Mesodermal cell (in vitro differentiated cells): ENCODE measurements around the gene GNG7.
"Not testable (repeated sequence)": the region's sequence is repeated elsewhere in the genome, so short reads cannot be mapped to it uniquely, and the experiment has no call there.

Experiments used
- H3K27ac ChIP-seq: 2 replicates; pipeline ENCODE4 v1.7.0; 2013; ENCODE audit warnings: mild to moderate bottlenecking, low read depth, low read length, moderate library complexity; ENCODE audit not compliant: severe bottlenecking
- H3K36me3 ChIP-seq: 2 replicates; pipeline ENCODE4 v1.7.1; 2013; ENCODE audit warnings: mild to moderate bottlenecking, low read length, moderate library complexity; ENCODE audit not compliant: control insufficient read depth, insufficient read depth
- H3K4me1 ChIP-seq: one replicate; pipeline ENCODE4 v1.7.1; 2013; ENCODE audit warnings: mild to moderate bottlenecking, low read length; ENCODE audit not compliant: insufficient read depth, control insufficient read depth, poor library complexity, severe bottlenecking
- H3K4me3 ChIP-seq: 2 replicates; pipeline ENCODE4 v1.7.0; 2013; ENCODE audit warnings: low read length, control low read depth, mild to moderate bottlenecking; ENCODE audit not compliant: insufficient read depth, poor library complexity, severe bottlenecking; ENCODE audit errors: extremely low read depth
- H3K9me3 ChIP-seq: 2 replicates; pipeline ENCODE4 v1.7.1; 2013; ENCODE audit warnings: mild to moderate bottlenecking, low read length, moderate library complexity; ENCODE audit not compliant: control insufficient read depth
- WGBS, 2 experiments: methylation state at CpG; one replicate each; pipeline ENCODE4 v1.1.5; 2013; ENCODE audit warnings: missing lambda C conversion rate in 2 of 2; ENCODE audit not compliant: insufficient coverage in 2 of 2; 5-methylcytosine and 5-hydroxymethylcytosine counted together

Gene GNG7

GRCh38 chr19:2516727-2517126 lies 185.8 kb downstream of the GNG7 start:
- no peak overlapping the region for H3K27ac ChIP-seq
- 83 to 84% methylated on average over 14 to 16 of the region's 18 CpGs for WGBS, 2 experiments
- peaks cover 14% of the 10 kb centered on the region for H3K4me1 ChIP-seq
- no peaks in the 10 kb centered on the region for H3K9me3 ChIP-seq
- no peak overlapping the region for H3K4me3 ChIP-seq
- H3K36me3 ChIP-seq, result no peaks in the 10 kb centered on the region

GRCh38 chr19:2514981-2515518 lies 187.4 kb downstream of the GNG7 start:
- peaks cover 14% of the 10 kb centered on the region for H3K4me1 ChIP-seq
- no peaks in the 10 kb centered on the region for H3K9me3 ChIP-seq
- no peak overlapping the region for H3K27ac ChIP-seq
- no peaks in the 10 kb centered on the region for H3K36me3 ChIP-seq
- H3K4me3 ChIP-seq, result no peak overlapping the region
- 95 to 96% methylated on average over 15 to 16 of the region's 16 CpGs for WGBS, 2 experiments

GRCh38 chr19:2512523-2513431 lies 189.7 kb downstream of the GNG7 start:
- H3K4me1 ChIP-seq, result peaks cover 6% of the 10 kb centered on the region
- H3K36me3 ChIP-seq, result no peaks in the 10 kb centered on the region
- H3K27ac ChIP-seq, result no peak overlapping the region
- H3K4me3 ChIP-seq, result no peak overlapping the region
- no peaks in the 10 kb centered on the region for H3K9me3 ChIP-seq
- 91 to 93% methylated on average over 24 to 32 of the region's 41 CpGs for WGBS, 2 experiments

GRCh38 chr19:2511991-2512390 lies 190.5 kb downstream of the GNG7 start:
- 96 to 97% methylated on average over 16 to 17 of the region's 21 CpGs for WGBS, 2 experiments
- H3K36me3 ChIP-seq, result no peaks in the 10 kb centered on the region
- no peaks in the 10 kb centered on the region for H3K9me3 ChIP-seq
- H3K27ac ChIP-seq, result no peak overlapping the region
- no peak overlapping the region for H3K4me3 ChIP-seq
- peaks cover 1% of the 10 kb centered on the region for H3K4me1 ChIP-seq

- H3K27ac ChIP-seq, result no peak overlapping the region
- no peaks in the 10 kb centered on the region for H3K4me1 ChIP-seq
- no peaks in the 10 kb centered on the region for H3K9me3 ChIP-seq
- H3K36me3 ChIP-seq, result no peaks in the 10 kb centered on the region
- no peak overlapping the region for H3K4me3 ChIP-seq
- WGBS, 2 experiments, result 92 to 96% methylated on average over 16 to 22 of the region's 22 CpGs
These were observed 190.9 kb downstream of the GNG7 start for GRCh38 chr19:2511570-2511969.

GRCh38 chr19:2509096-2509495 lies 193.4 kb downstream of the GNG7 start:
- H3K9me3 ChIP-seq, result no peaks in the 10 kb centered on the region
- no peak overlapping the region for H3K27ac ChIP-seq
- no peaks in the 10 kb centered on the region for H3K36me3 ChIP-seq
- 100% methylated on average over 2 to 3 of the region's 8 CpGs for WGBS, 2 experiments
- H3K4me1 ChIP-seq, result peaks cover 1% of the 10 kb centered on the region
- H3K4me3 ChIP-seq, result no peak overlapping the region

GRCh38 chr19:2507109-2507508 lies 195.4 kb downstream of the GNG7 start:
- WGBS, 2 experiments, result 80 to 81% methylated on average over 11 of the region's 12 CpGs
- Histone ChIP-seq H3K4me3 (no peak overlapping the region), H3K9me3 (no peaks in the 10 kb centered on the region), H3K36me3 (no peaks in the 10 kb centered on the region), H3K4me1 (peaks cover 10% of the 10 kb centered on the region), H3K27ac (no peak overlapping the region)

GRCh38 chr19:2506656-2507055 lies 195.8 kb downstream of the GNG7 start:
- not testable (repeated sequence) for H3K9me3 ChIP-seq, H3K4me3 ChIP-seq, H3K4me1 ChIP-seq, H3K36me3 ChIP-seq, H3K27ac ChIP-seq
- WGBS, 2 experiments, result 94 to 100% methylated on average over 5 of the region's 8 CpGs

GRCh38 chr19:2503521-2504109 lies 198.9 kb downstream of the GNG7 start:
- Histone ChIP-seq H3K4me1 (peaks cover 15% of the 10 kb centered on the region), H3K9me3 (no peaks in the 10 kb centered on the region), H3K27ac (no peak overlapping the region), H3K4me3 (no peak overlapping the region), H3K36me3 (no peaks in the 10 kb centered on the region)
- WGBS, 2 experiments, result 72 to 75% methylated on average over 19 to 21 of the region's 21 CpGs

- Histone ChIP-seq H3K9me3 (peaks cover 5% of the 10 kb centered on the region), H3K27ac (no peak overlapping the region), H3K36me3 (no peaks in the 10 kb centered on the region), H3K4me1 (peaks cover 23% of the 10 kb centered on the region), H3K4me3 (no peak overlapping the region)
- 77 to 85% methylated on average over 7 to 12 of the region's 12 CpGs for WGBS, 2 experiments
These were observed 201.6 kb downstream of the GNG7 start for GRCh38 chr19:2500841-2501261.

GRCh38 chr19:2500156-2500555 lies 202.3 kb downstream of the GNG7 start:
- peaks cover 5% of the 10 kb centered on the region for H3K9me3 ChIP-seq
- peaks cover 30% of the 10 kb centered on the region for H3K4me1 ChIP-seq
- H3K27ac ChIP-seq, result no peak overlapping the region
- no peaks in the 10 kb centered on the region for H3K36me3 ChIP-seq
- 96% methylated on average over 13 of the region's 13 CpGs for WGBS, 2 experiments
- H3K4me3 ChIP-seq, result no peak overlapping the region
